HepG2 (cell line): ENCODE data around the gene TTBK1. TPM values are rescaled to one million over a fixed set of nuclear protein-coding genes. Genes with fewer than 3 reads are reported as not detected.

Experiments used
- CBX1 ChIP-seq: IDR thresholded peaks from one replicate; pipeline ENCODE4 v1.6.1; 2016; ENCODE audit warnings: antibody characterized with exemption, low read depth
- FOSL1 ChIP-seq: sonication (generic); formaldehyde crosslinking; IDR thresholded peaks from 2 replicates; pipeline ENCODE4 v1.9.0; 2021; ENCODE audit warnings: missing genetic modification reagents, borderline replicate concordance
- GATAD1 ChIP-seq: IDR thresholded peaks from 2 replicates; pipeline ENCODE4 v1.6.1; 2016; ENCODE audit warnings: missing genetic modification reagents, missing compliant biosample characterization
- HIVEP1 ChIP-seq: sonication (generic); formaldehyde crosslinking; IDR thresholded peaks from 2 replicates; pipeline ENCODE4 v1.4.0; 2020; ENCODE audit warnings: mild to moderate bottlenecking, missing genetic modification reagents
- KMT2A ChIP-seq: sonication (generic); formaldehyde crosslinking; IDR thresholded peaks from 2 replicates; pipeline ENCODE4 v1.4.0; 2020; ENCODE audit warnings: missing genetic modification reagents
- PHF8 ChIP-seq: sonication (generic); formaldehyde crosslinking; IDR thresholded peaks from 2 replicates; pipeline ENCODE4 v1.5.0; 2020; ENCODE audit warnings: missing genetic modification reagents
- RBFOX2 ChIP-seq: fragments of 200-400 bp; formaldehyde crosslinking; IDR thresholded peaks from 2 replicates; pipeline ENCODE4 v1.6.1; 2017; ENCODE audit warnings: low read depth, mild to moderate bottlenecking, low read length
- REPIN1 ChIP-seq: sonication (generic); formaldehyde crosslinking; IDR thresholded peaks from 2 replicates; pipeline ENCODE4 v1.8.0; 2022; ENCODE audit warnings: missing genetic modification reagents, low read depth, mild to moderate bottlenecking, borderline replicate concordance
- TFDP1 ChIP-seq: IDR thresholded peaks from 2 replicates; pipeline ENCODE4 v1.6.1; 2016; ENCODE audit warnings: missing compliant biosample characterization, missing genetic modification reagents, borderline replicate concordance
- YY1 ChIP-seq: IDR thresholded peaks from 2 replicates; pipeline ENCODE4 v1.6.1; 2011; ENCODE audit warnings: low read length, low read depth, moderate library complexity, mild to moderate bottlenecking; ENCODE audit not compliant: insufficient read depth, insufficient replicate concordance
- ZFP37 ChIP-seq: sonication (generic); formaldehyde crosslinking; IDR thresholded peaks from 2 replicates; pipeline ENCODE4 v1.4.0; 2020; ENCODE audit warnings: missing genetic modification reagents, borderline replicate concordance
- ZFX ChIP-seq: sonication (generic); formaldehyde crosslinking; IDR thresholded peaks from 2 replicates; pipeline ENCODE4 v1.4.0; 2020; ENCODE audit warnings: mild to moderate bottlenecking, low read depth, missing genetic modification reagents, moderate library complexity
- ZNF207 ChIP-seq: fragments of 450-650 bp; IDR thresholded peaks from 2 replicates; pipeline ENCODE4 v1.6.1; 2016; ENCODE audit warnings: antibody characterized with exemption, borderline replicate concordance
- ZNF407 ChIP-seq: sonication (generic); formaldehyde crosslinking; IDR thresholded peaks from one replicate; pipeline ENCODE4 v1.5.1; 2020; ENCODE audit warnings: mild to moderate bottlenecking, missing genetic modification reagents; ENCODE audit errors: not compliant biosample characterization
- ZNF564 ChIP-seq: sonication (generic); formaldehyde crosslinking; IDR thresholded peaks from 2 replicates; pipeline ENCODE4 v1.8.1; 2023; ENCODE audit warnings: mild to moderate bottlenecking, missing genetic modification reagents
- ZNF570 ChIP-seq: sonication (generic); formaldehyde crosslinking; IDR thresholded peaks from 2 replicates; pipeline ENCODE4 v1.4.0; 2020; ENCODE audit warnings: mild to moderate bottlenecking, missing genetic modification reagents, borderline replicate concordance
- ZNF614 ChIP-seq: IDR thresholded peaks from 2 replicates; pipeline ENCODE4 v1.6.1; 2018; ENCODE audit warnings: missing biosample characterization, missing genetic modification reagents, inconsistent platforms, borderline replicate concordance
- ZNF615 ChIP-seq: sonication (generic); formaldehyde crosslinking; IDR thresholded peaks from 2 replicates; pipeline ENCODE4 v1.5.0; 2020; ENCODE audit warnings: mild to moderate bottlenecking, missing genetic modification reagents, borderline replicate concordance
- ZNF670 ChIP-seq: sonication (generic); formaldehyde crosslinking; IDR thresholded peaks from 2 replicates; pipeline ENCODE4 v1.8.0; 2022; ENCODE audit warnings: mild to moderate bottlenecking, missing genetic modification reagents, borderline replicate concordance
- ZNF704 ChIP-seq: sonication (generic); formaldehyde crosslinking; IDR thresholded peaks from 2 replicates; pipeline ENCODE4 v1.8.1; 2023; ENCODE audit warnings: mild to moderate bottlenecking, inconsistent platforms, moderate library complexity, missing genetic modification reagents, borderline replicate concordance
- polyA plus RNA-seq, 8 experiments: library from polyadenylated mRNA; depleted of rRNA in 3 of 8; stranded (reverse) in 7 of 8; unstranded in 1 of 8; fragments of >200 nt; fragmentation: Illumina TruSeq in 4 of 8; extraction: Trizol in 4 of 8; gene quantifications; 2 replicates each; pipeline versions ENCODE4 v1.2.1 to v1.2.3, GENCODE V29; 2011 to 2016; ENCODE audit warnings: low read depth in 4 of 8, missing spikeins in 1 of 8, mixed read lengths in 1 of 8; ENCODE audit not compliant: insufficient read depth in 1 of 8
- total RNA-seq, 5 experiments: library from RNA; depleted of rRNA; stranded (reverse); fragments of >200 nt; fragmentation: Illumina TruSeq; extraction: Trizol; gene quantifications; 2 replicates each; pipeline ENCODE4 v1.2.3, GENCODE V29; 2016; ENCODE audit warnings: low read depth in 1 of 5

TTBK1 gene
- total and polyA plus RNA-seq, 2 of the 13 experiments (the other 11 are each of a cell fraction or from before 2014, with no cell fraction given): 0.24 to 0.33 TPM

GRCh38 chr6:43278524-43279078, 35.3 kb downstream of the TTBK1 start (continued):
- TF ChIP-seq ZNF407 (CRISPR knock-in tag): no peak
- no peak for TF ChIP-seq ZNF207
- TF ChIP-seq HIVEP1: no peak
- no peak for TF ChIP-seq ZNF570
- no peak for TF ChIP-seq ZNF670 (CRISPR knock-in tag)
- TF ChIP-seq KMT2A (CRISPR knock-in tag): no peak
- TF ChIP-seq GATAD1 (CRISPR knock-in tag): no peak; the same call in 1 of the 2 replicates
- TF ChIP-seq FOSL1 (CRISPR knock-in tag): no peak
- TF ChIP-seq ZNF564 (CRISPR knock-in tag): no peak
- TF ChIP-seq ZFX (CRISPR knock-in tag): no peak; the same call in 1 of the 2 replicates
- peak; percentile 41; the same call in 1 of the 2 replicates for TF ChIP-seq TFDP1
- TF ChIP-seq ZNF615: no peak
- TF ChIP-seq ZFP37: 0 out of 2 replicates have a peak, but pooled peaks have one; percentile 7
- TF ChIP-seq ZNF614: peak; percentile 47; the same call in 1 of the 2 replicates
- no peak for TF ChIP-seq REPIN1 (CRISPR knock-in tag)
- TF ChIP-seq RBFOX2: no peak
- peak; percentile 33; the same call in 1 of the 2 replicates for TF ChIP-seq ZNF704 (CRISPR knock-in tag)
- no peak for TF ChIP-seq PHF8 (CRISPR knock-in tag)
- TF ChIP-seq CBX1: no peak
- TF ChIP-seq YY1: peak; percentile 10
